COR-L47 (cell line): ENCODE measurements around the gene STPG3.
"Not testable (repeated sequence)": the region's sequence is repeated elsewhere in the genome, so short reads cannot be mapped to it uniquely, and the experiment has no call there.

ENCODE experiments used
- DNase-seq: peaks from one replicate; lab custom pipeline; 2025; lab: John Stamatoyannopoulos, UW

The STPG3 gene

GRCh38 chr9:137245450-137246421, 5.3 kb upstream of the STPG3 start:
- no peak for DNase-seq

GRCh38 chr9:137247135-137247915, 3.8 kb upstream of the STPG3 start:
- DNase-seq: no peak

- DNase-seq: no peak
Observed at GRCh38 chr9:137247916-137248175, 3.2 kb upstream of the STPG3 start.

DNA sequence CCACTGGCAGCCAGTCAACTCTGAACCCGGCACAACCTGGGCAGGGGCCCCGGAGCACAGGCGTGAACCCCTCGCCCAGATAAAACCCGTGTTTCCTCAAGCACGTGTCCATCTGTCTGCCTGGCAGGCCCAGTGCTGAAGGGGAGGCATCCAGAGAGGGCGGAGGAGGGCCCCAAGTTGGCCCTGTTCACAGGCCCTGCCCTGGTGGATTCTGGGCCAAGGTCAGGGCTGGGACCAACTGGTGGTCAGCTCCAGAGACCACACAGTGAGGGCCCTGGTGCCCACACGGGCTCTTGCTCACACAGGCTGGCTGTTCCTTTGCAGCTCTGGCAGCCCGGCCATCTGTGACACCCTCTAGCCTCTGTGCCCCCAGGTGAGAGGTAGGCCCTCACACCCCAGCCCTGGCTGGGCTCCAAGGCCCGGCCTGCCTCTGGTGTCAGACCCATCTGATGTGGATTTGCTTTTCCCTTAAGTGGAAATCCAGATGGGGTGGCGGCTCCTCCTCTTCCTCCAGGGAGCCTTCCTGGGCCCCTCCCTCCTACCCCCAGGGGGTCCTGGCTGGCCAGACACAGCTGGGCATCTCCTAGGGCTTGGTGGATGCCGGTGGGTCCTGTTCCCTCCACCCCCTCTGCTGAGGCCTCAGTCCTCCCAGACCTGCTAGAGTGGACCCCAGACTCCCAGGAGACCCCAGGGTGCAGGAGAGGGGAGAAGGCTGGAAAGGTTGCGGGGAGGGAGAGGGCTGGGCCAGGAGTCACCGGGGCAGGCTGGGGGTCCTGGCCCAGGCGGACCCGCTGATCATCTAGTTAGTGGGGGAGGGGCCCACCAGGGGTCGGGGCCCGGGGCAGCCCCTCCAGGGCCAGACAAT, 525 bp upstream of the STPG3 start:
- no peak for DNase-seq

DNA sequence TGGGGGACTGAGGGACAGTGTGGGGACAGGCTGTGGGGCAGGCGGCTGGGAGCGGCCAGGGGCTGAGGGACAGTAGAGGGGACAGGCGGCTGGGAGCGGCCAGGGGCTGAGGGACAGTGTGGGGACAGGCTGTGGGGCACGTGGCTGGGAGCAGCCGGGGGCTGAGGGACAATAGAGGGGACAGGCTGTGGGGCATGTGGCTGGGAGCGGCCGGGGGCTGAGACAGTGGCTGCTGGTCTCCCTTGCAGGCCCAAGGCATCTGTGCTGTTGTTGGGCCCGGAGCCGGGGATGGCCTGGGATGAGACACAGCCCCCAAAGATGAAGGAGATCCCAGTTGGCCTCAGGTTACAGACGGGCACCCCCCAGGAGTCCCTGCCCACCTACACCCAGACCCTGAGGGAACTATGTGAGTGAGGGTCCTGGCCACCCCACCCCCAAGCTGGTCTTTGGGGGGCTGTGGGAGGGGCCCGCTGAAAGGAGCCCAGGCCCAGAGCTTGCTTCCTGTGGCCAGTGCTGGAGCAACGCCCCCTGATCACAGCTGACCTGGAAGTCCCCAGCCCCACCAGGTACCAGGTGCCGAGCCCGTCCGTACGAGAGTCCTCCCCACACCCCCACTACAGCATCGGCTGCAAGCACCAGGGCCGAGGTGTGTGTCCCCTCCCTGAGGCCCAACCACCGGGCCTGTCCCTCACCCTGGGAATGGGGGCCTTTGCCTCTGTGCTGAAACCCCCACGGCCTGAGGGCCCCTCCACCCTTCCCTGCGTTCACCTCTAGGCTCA, 593 bp downstream of the STPG3 start:
- DNase-seq: no peak

DNA sequence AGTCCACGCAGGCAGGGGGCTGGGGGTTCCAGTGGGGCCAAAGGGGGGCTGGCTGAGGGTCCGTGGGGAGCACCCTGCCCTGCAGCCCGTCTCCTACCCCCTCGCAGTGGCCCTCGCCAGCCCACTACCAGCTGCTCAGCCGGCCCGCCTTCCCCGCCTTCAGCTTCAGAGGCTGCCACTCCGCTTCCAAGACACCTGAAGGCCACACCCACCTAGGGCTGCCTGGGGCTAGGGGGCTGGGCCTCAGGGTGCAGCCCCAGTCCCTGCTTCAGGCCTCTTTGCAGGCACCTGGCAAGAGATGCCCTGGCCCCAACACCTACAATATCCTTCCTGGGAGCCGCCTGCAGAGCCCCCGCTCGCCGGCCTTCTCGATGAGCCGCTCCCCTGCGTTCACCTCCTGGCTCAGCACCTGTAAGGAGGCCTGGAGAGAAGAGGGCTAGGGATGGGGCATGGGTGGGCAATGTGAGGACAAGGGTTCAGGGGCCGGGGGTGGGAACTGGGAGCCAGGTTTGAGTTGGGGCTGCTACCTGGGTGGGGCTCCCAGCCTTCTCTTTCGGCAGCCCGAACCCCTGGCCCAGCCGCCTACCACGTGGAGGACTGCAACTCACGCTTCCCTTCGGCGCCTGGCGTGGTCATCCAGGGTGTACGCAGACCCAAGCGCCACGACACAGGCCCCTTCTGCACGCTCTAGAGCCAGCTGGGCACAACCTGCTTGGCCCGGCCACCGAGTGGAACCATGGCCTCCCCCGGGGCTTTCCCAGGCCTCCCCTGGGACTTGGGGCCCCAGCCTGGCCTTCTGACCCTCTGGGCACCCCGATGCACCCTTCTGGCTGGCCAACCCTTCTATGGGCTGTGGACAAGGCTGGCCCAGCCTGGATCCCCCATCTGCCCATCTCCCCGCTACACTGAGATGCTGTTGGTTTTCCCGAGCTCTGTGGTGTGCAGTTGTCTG, 1.7 kb downstream of the STPG3 start:
- DNase-seq: no peak

DNA sequence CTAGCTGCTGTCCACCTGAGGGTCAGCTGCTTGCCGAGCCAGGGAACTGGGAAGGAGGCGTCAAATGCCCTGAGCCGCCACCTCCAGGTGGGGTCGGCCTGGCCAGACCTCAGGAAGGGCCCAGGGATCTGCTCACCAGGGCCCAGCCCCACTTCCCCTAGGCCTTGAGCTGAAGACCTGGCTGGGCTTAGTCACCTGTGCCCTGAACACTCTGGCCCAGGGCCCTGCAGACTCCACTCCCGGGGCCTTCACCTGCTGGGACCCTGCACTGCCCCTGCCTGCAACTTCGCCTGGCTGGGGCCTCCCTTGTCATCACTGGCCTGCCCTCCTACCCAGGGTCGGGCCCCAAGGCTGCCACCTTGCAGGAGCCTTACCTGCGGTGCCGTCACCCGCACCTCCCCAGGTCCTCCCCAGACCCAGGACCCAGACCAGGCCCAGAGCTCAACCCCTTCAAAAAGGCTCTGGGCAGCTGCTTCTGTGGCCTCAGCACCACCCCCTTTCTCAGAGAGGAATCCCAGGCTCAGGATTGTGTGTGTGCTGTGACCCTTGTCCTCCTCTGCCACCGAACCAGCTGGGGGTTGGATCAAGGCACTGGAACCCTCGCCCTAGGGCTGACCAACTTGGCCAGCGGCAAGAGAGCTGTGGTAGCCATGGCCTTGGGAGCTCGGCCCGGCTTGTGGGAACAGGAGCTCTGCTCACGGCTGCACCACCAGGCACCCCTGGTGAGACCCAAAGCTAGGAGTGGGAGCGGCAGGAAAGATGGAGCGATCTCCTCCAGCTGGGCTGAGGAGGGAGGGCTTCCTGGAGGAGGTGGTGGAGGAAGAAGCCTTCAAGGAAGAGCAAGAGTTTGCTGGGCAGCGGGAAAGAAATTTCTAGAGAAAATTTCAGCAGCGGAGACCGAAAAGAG, 2.9 kb downstream of the STPG3 start:
- DNase-seq: no peak

- DNase-seq: peak; percentile 75
Observed at GRCh38 chr9:137254624-137255447, 3.8 kb downstream of the STPG3 start, which contains the start of gene NELFB. TSS of gene NELFB (plus strand) at chr9:137255327.

DNA sequence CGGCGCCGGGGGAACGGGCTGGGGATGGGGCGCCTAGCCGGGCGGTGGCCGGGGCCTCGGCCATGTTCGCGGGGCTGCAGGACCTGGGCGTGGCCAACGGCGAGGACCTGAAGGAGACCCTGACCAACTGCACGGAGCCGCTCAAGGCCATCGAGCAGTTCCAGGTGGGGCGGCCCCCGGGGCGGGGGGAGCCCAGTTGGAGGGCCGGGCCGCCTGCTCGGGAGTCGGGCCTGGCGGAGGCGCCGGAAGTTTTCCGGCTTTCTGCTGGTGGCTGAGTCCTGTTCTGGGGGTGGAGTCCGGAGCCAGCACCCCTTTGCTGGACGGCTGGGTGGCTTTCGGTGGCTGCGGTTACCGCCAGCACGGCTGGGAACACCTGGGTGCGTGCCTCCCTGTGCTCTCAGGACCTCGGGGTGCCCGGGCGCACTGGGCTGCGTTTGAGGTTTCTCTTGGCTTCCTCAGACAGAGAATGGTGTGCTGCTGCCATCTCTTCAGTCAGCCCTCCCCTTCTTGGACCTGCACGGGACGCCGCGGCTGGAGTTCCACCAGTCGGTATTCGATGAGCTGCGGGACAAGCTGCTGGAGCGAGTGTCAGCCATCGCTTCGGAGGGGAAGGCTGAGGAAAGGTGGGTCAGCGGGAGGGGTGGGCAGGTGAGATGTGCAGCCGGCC, 4.5 kb downstream of the STPG3 start:
- DNase-seq: no peak

DNA sequence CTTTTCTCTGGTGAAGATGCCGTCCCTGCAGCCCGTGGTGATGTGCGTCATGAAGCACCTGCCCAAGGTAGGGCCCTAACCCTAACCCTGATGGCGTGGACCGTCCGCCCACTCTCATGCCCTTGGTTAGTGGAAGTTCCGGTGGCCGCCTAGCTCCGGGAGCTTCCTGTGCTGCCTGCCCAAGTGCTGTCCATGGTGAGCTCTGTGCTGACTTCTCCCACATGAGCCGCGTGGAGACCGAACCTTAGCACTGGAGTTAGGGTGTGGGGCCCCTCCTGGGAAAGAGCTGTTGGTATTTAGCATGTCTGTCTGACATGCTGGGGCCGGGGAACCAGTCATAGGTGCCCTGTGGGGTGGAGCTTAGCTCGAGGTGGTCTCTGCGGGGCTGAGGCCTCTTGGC, 5.3 kb downstream of the STPG3 start:
- DNase-seq: no peak

GRCh38 chr9:137256856-137257255, 5.8 kb downstream of the STPG3 start:
- no peak for DNase-seq

DNA sequence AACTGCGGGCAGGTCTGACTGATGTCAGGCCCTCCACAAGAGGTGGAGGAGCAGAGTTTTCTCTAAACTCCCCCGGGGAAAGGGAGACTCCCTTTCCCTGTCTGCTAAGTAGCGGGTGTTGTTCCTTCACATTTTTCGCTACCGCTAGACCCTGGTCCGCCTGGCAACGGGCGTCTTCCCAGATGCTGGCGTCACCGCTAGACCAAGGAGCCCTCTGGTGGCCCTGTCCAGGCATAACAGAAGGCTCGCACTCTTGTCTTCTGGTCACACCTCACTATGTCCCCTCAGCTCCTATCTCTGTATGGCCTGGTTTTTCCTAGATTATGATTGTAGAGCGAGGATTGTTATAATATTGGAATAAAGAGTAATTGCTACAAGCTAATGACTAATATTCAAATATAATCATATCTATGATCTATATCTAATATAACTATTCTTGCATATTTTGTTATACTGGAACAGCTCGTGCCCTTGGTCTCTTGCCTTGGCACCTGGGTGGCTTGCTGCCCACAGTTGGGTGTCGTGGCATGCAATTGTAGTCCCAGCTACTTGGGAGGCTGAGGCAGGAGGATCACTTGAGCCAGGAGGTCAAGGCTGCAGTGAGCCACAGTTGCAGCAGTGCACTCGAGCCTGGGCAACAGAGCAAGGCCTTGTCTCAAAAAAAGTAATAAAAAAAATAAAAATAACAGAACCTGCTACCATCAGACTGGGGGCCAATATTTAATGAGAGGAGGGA, 11.3 kb downstream of the STPG3 start:
- not testable (repeated sequence) for DNase-seq

DNA sequence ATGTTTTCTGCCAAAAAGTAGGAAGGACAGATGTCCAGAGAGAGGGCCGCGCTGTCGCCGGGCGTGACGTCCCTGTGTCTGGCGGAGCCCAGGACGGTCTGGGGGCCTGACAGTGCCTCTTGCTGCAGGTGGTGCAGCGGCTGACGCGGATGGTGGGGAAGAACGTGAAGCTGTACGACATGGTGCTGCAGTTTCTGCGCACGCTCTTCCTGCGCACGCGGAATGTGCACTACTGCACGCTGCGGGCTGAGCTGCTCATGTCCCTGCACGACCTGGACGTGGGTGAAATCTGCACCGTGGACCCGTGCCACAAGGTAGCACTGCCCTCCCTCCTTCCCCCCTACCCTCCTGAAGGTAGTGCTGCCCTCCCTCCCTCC, 11.8 kb downstream of the STPG3 start:
- DNase-seq: no peak

DNA sequence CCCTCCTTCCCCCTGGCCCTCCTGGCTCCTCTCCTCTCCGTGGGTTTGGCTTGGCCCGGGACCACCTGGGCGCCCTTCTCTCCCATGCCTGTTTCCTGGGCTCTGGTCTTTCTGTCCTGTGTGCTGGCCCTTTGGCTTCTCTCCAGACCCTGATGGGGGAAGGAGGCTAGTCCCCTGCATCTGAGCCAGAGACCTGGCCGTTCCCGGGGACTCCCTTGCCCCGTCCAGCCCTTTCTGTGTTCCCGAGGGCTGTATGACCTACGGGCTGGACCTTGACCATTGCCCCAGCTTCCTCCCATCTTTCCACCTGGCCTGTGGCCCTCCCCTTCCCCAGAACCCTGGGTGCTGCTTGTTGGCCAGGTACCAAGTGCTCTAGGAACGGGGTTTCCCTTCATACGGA, 12.4 kb downstream of the STPG3 start:
- no peak for DNase-seq

DNA sequence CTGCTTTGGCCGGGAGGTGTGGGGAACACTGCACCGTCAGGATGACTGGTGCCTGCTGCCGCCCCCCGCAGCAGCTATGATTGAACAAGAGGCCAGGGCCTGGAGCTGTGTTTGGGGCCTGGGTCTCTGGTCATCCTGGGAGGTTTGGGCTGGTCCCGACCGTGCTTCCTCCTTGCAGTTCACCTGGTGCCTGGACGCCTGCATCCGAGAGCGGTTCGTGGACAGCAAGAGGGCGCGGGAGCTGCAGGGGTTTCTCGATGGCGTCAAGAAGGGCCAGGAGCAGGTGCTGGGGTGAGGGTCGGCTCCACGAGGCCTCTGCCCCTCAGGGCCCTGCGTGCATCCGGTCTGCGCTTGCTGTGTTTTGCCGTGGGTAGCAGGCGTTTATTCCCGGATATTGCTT, 13.0 kb downstream of the STPG3 start:
- no peak for DNase-seq

DNA sequence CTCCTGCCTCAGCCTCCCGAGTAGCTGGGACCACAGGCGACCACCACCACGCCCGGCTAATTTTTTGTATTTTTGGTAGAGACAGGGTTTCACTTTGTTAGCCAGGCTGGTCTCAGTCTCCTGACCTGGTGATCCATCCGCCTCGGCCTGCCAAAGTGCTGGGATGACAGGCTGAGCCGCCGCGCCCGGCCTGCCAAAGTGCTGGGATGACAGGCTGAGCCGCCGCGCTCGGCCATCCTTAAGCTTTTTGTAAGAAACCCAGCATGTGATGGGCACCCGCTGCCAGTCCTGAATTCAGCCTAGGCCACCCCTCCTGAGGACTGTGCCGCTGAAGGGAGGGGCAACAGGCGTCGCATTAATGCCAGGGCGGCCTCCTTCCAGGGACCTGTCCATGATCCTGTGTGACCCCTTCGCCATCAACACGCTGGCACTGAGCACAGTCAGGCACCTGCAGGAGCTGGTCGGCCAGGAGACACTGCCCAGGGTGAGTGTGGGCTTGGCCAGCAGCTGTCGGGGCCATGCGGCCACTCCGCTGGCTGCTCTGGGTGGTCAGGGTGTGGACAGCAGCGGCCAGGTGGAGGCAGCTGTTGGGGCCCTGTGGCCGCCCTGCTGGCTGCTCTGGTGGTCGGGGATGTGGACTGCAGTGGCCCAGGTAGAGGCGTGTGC, 14.5 kb downstream of the STPG3 start:
- no peak for DNase-seq

GRCh38 chr9:137266162-137266527, 15.1 kb downstream of the STPG3 start:
- DNase-seq: no peak
